Karpas-422 (cell line): ENCODE results near the gene SMC4. TPM values are rescaled to one million over a fixed set of nuclear protein-coding genes. Genes with fewer than 3 reads are reported as not detected.

Experiments
- DNase-seq: peaks from one replicate; pipeline ENCODE4 v3.0.0-alpha.2; 2015
- H2AFZ ChIP-seq: fragments of 200-600 bp; sonication (generic); 2 replicates; pipeline ENCODE4 v1.6.1; 2014; ENCODE audit warnings: antibody characterized with exemption, low read length, mixed read lengths
- H3K27ac ChIP-seq: fragments of 200-600 bp; sonication (generic); 2 replicates; pipeline ENCODE4 v1.5.1; 2014; ENCODE audit warnings: mild to moderate bottlenecking, low read length, moderate library complexity
- H3K27me3 ChIP-seq: fragments of 200-600 bp; sonication (generic); 2 replicates; pipeline ENCODE4 v1.6.1; 2014; ENCODE audit warnings: low read length, mixed read lengths
- H3K36me3 ChIP-seq: fragments of 200-600 bp; sonication (generic); 2 replicates; pipeline ENCODE4 v1.6.1; 2014; ENCODE audit warnings: low read length, mixed read lengths; ENCODE audit not compliant: insufficient read depth
- H3K4me1 ChIP-seq: fragments of 200-600 bp; sonication (generic); 2 replicates; pipeline ENCODE4 v1.6.1; 2014; ENCODE audit warnings: mild to moderate bottlenecking, low read length, mixed read lengths
- H3K4me2 ChIP-seq: fragments of 200-600 bp; sonication (generic); 2 replicates; pipeline ENCODE4 v1.6.1; 2014; ENCODE audit warnings: low read length, low read depth, mild to moderate bottlenecking; ENCODE audit not compliant: poor library complexity, severe bottlenecking
- H3K4me3 ChIP-seq: fragments of 200-600 bp; sonication (generic); 2 replicates; pipeline ENCODE4 v1.5.1; 2014; ENCODE audit warnings: mild to moderate bottlenecking, antibody characterized with exemption, low read length, mixed read lengths
- H3K79me2 ChIP-seq: fragments of 200-600 bp; sonication (generic); 2 replicates; pipeline ENCODE4 v1.6.1; 2014; ENCODE audit warnings: mild to moderate bottlenecking, low read length, mixed read lengths
- H3K9ac ChIP-seq: fragments of 200-600 bp; sonication (generic); 2 replicates; pipeline ENCODE4 v1.6.0; 2014; ENCODE audit warnings: low read length
- H3K9me2 ChIP-seq: fragments of 200-600 bp; sonication (generic), shearing (Covaris generic); replicated peaks from 2 replicates; pipeline ENCODE4 v1.6.0; 2014; ENCODE audit warnings: mild to moderate bottlenecking, low read length, moderate library complexity; ENCODE audit not compliant: insufficient read depth
- H3K9me3 ChIP-seq: fragments of 300-700, 200-600 bp; sonication (generic); 2 replicates; pipeline ENCODE4 v1.6.1; 2014; ENCODE audit warnings: low read length, mixed read lengths
- H4K20me1 ChIP-seq: fragments of 200-600 bp; sonication (generic); 2 replicates; pipeline ENCODE4 v1.6.1; 2014; ENCODE audit warnings: mild to moderate bottlenecking, antibody characterized with exemption, low read length, low read depth; ENCODE audit not compliant: insufficient read depth
- total RNA-seq: library from RNA; depleted of rRNA; stranded (reverse); fragments of >200 nt; shearing (Covaris generic); gene quantifications from 2 replicates; pipeline ENCODE4 v1.2.3, GENCODE V29; 2014; ENCODE audit warnings: low replicate concordance

Gene SMC4
- total RNA-seq, 1 experiment from 2014 or later: 173 TPM

DNA sequence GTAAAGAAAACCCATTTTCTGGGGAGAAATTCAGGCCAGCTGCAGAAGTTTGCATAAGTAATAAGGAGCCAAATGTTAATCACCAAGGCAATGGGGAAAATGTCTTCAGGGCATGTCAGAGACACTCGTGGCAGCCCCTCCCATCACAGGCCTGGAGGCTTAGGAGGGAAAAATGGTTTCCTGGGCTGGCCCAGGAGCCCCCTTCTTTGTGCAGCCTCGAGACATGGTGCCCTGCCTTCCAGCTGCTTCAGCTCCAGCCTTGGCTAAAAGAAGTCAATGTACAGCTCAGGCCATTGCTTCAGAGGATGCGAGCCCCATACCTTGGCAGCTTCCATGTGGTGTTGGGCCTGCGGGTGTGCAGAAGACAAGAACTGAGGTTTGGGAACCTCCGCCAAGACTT is 70.7 kb downstream of the SMC4 start:
- H3K27me3 ChIP-seq: no peaks in the 10 kb centered on the region
- no peaks in the 10 kb centered on the region; the same call in 1 of the 2 replicates for H3K9me3 ChIP-seq
- no peaks in the 10 kb centered on the region for H3K36me3 ChIP-seq
- no peak overlapping the region for H3K4me2 ChIP-seq
- no peaks in the 10 kb centered on the region for H3K4me1 ChIP-seq
- H3K9ac ChIP-seq: no peak overlapping the region
- H2AFZ ChIP-seq: no peak overlapping the region
- H3K9me2 ChIP-seq: no peaks in the 10 kb centered on the region
- no peak for DNase-seq
- H3K79me2 ChIP-seq: no peaks in the 10 kb centered on the region
- H4K20me1 ChIP-seq: no peaks in the 10 kb centered on the region
- no peak overlapping the region for H3K4me3 ChIP-seq
- H3K27ac ChIP-seq: no peak overlapping the region

DNA sequence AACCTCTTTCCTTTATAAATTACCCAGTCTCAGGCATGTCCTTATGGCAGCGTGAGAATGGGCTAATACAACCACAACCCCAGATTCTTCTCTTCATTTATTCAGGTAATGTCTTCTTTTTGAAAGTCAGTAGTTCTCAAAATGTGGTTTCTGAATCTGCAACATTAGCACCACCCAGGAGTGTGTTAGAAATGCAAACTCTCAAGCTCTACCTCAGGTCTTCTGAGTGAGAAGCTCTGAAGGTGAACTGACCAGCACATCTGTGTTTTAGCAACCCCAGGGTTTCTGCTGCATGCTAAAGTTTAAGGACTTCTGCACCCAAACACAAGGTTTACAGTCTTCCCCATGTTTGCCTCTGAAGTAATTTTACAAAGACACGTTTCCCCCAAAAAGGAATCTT is 72.4 kb downstream of the SMC4 start:
- DNase-seq: no peak
- no peaks in the 10 kb centered on the region for H3K79me2 ChIP-seq
- no peak overlapping the region for H2AFZ ChIP-seq
- H3K27me3 ChIP-seq: no peaks in the 10 kb centered on the region
- H3K9me2 ChIP-seq: no peaks in the 10 kb centered on the region
- H3K27ac ChIP-seq: no peak overlapping the region
- no peak overlapping the region for H3K4me3 ChIP-seq
- H3K36me3 ChIP-seq: no peaks in the 10 kb centered on the region
- no peaks in the 10 kb centered on the region; the same call in 1 of the 2 replicates for H3K9me3 ChIP-seq
- H3K9ac ChIP-seq: no peak overlapping the region
- H4K20me1 ChIP-seq: no peaks in the 10 kb centered on the region
- no peaks in the 10 kb centered on the region for H3K4me1 ChIP-seq
- no peak overlapping the region for H3K4me2 ChIP-seq

DNA sequence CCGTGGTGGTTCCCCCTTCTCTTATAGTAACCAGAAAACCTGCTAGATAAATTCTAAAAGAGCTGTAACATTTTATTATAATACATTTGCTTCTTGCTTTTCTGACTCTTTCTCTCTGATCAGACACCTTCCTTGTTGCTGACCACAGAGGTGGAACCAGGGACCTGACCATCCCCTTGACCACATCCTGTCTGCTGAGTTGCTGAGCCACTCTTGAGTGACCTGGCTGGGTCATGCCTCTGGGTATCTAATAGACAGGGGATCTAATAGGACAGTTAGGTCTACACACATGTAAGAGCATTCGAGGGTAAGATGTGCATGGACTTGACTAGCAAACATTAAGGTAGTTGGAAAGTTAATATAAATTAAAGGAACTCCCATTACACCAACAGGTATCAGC is 72.9 kb downstream of the SMC4 start:
- Histone ChIP-seq H4K20me1 (no peaks in the 10 kb centered on the region), H3K9ac (no peak overlapping the region), H3K9me2 (no peaks in the 10 kb centered on the region), H3K79me2 (no peaks in the 10 kb centered on the region), H3K9me3 (no peaks in the 10 kb centered on the region; the same call in 1 of the 2 replicates), H3K36me3 (no peaks in the 10 kb centered on the region), H2AFZ (no peak overlapping the region), H3K27ac (no peak overlapping the region), H3K27me3 (no peaks in the 10 kb centered on the region), H3K4me3 (no peak overlapping the region), H3K4me2 (no peak overlapping the region), H3K4me1 (no peaks in the 10 kb centered on the region)
- DNase-seq: no peak

DNA sequence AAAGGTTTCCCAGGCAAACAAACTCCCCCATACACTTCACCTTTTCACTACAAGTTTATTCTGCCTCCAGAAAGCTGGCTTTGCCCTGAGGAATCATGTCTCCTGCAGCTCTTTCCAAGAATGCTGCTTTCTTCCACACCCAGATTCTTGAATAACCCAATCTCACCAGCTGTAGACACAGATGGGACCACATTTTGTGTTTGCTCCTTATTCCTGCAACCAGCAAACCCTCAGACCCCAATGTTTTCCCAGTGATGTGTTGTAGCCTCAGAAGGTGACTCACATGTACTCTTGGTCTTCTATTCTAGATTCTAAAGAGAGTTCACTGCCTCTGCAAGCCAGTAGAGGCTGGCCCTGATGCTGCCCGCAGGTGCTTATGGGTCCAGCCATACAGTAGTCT is 73.8 kb downstream of the SMC4 start:
- Histone ChIP-seq H3K27ac (no peak overlapping the region), H4K20me1 (no peaks in the 10 kb centered on the region), H3K4me3 (no peak overlapping the region), H3K9ac (no peak overlapping the region), H3K9me2 (no peaks in the 10 kb centered on the region), H2AFZ (no peak overlapping the region), H3K27me3 (no peaks in the 10 kb centered on the region), H3K4me2 (no peak overlapping the region), H3K9me3 (no peaks in the 10 kb centered on the region; the same call in 1 of the 2 replicates), H3K79me2 (no peaks in the 10 kb centered on the region), H3K4me1 (no peaks in the 10 kb centered on the region), H3K36me3 (no peaks in the 10 kb centered on the region)
- DNase-seq: no peak

DNA sequence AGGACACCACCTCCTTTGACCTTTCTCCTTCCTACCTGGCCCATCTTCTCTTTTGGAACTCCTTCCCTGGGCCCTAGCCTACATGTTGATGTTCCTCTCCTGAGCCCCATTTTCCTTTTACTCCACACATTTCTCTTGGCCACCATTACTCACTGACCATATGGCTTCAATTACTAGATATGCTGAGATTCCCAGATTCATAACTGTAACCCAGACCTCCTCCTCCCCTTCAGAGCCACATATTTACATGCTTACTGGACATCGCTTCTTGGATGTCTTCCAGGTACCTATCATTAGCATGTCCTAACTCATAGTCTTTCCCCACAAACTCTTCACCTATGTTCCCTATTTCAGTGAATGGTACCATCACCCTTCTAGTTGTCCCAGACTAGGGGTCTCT is 74.5 kb downstream of the SMC4 start:
- DNase-seq: no peak
- Histone ChIP-seq H3K9me3 (no peaks in the 10 kb centered on the region; the same call in 1 of the 2 replicates), H3K9me2 (no peaks in the 10 kb centered on the region), H3K9ac (no peak overlapping the region), H3K27ac (no peak overlapping the region), H3K4me2 (no peak overlapping the region), H3K79me2 (no peaks in the 10 kb centered on the region), H3K4me3 (no peak overlapping the region), H3K27me3 (no peaks in the 10 kb centered on the region), H4K20me1 (no peaks in the 10 kb centered on the region), H3K4me1 (no peaks in the 10 kb centered on the region), H2AFZ (no peak overlapping the region), H3K36me3 (no peaks in the 10 kb centered on the region)

DNA sequence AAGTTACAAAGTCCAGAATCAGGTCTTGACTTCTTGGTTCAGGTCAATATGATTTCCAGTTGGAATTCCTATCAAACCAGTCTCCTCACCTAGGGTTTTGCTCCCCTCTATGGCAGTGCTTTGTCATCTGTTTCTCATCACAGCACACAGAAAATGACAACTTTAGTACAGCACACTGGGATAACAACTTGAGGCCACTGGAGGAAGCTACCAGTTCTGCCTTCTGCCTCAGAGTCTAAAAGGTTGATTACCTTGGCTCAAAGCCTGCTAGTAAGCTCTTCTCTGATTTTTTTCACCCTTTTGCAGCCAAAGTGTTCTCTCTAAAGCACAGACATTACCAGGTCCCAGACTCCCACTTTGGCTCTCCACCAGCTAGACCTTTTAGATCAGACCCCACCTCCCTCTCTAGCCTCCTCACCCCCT is 75.0 kb downstream of the SMC4 start:
- no peaks in the 10 kb centered on the region for H3K79me2 ChIP-seq
- no peak overlapping the region for H3K4me3 ChIP-seq
- H3K4me1 ChIP-seq: no peaks in the 10 kb centered on the region
- no peak overlapping the region for H3K27ac ChIP-seq
- no peaks in the 10 kb centered on the region for H3K36me3 ChIP-seq
- no peaks in the 10 kb centered on the region for H3K27me3 ChIP-seq
- no peak for DNase-seq
- no peak overlapping the region for H3K4me2 ChIP-seq
- no peaks in the 10 kb centered on the region; the same call in 1 of the 2 replicates for H3K9me3 ChIP-seq
- no peaks in the 10 kb centered on the region for H4K20me1 ChIP-seq
- H3K9ac ChIP-seq: no peak overlapping the region
- H2AFZ ChIP-seq: no peak overlapping the region
- H3K9me2 ChIP-seq: no peaks in the 10 kb centered on the region

DNA sequence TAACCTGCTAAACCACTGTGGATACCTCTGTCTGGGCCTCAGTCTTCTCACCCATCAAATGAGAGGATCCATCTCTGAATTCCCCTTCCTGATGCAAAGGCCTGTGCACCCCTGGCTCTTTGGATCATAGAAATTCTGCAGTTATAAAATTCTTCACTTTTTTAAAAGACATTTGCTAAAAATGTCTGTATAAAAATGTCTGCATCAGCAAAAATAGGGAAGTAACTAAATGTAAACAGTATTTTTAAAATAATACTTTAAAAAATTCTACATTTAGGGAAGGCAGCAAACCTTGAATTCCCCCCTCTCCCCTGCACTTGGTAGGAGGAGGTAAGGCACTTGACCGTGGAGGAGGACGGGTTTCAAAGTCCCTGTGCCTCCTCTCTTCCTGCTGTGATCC is 75.7 kb downstream of the SMC4 start:
- H3K4me2 ChIP-seq: no peak overlapping the region
- no peaks in the 10 kb centered on the region for H3K9me2 ChIP-seq
- no peaks in the 10 kb centered on the region for H3K36me3 ChIP-seq
- H4K20me1 ChIP-seq: no peaks in the 10 kb centered on the region
- no peaks in the 10 kb centered on the region for H3K27me3 ChIP-seq
- no peaks in the 10 kb centered on the region; the same call in 1 of the 2 replicates for H3K9me3 ChIP-seq
- no peaks in the 10 kb centered on the region for H3K79me2 ChIP-seq
- H3K27ac ChIP-seq: no peak overlapping the region
- H2AFZ ChIP-seq: no peak overlapping the region
- no peak overlapping the region for H3K4me3 ChIP-seq
- no peak for DNase-seq
- no peak overlapping the region for H3K9ac ChIP-seq
- no peaks in the 10 kb centered on the region for H3K4me1 ChIP-seq

DNA sequence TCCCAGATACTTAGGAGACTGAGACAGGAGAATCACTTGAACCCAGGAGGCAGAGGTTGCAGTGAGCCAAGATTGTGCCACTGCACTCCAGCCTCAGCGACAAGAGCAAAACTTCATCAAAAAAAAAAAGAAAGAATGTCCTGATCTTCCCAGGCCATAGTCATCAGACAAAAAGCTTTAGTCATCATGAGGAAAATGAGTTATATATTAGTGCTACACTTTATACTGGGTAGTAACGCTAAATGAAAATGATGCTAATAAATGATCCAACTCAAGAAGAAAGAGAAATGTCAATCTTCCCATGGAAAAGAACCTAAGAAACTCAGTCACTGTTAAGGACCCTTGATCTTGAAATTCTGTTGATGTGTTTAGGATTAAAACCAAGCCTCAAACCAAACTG is 76.4 kb downstream of the SMC4 start:
- no peak for DNase-seq
- H3K27ac ChIP-seq: no peak overlapping the region
- H4K20me1 ChIP-seq: no peaks in the 10 kb centered on the region
- no peaks in the 10 kb centered on the region for H3K79me2 ChIP-seq
- H3K9ac ChIP-seq: no peak overlapping the region
- no peaks in the 10 kb centered on the region for H3K4me1 ChIP-seq
- H3K9me3 ChIP-seq: no peaks in the 10 kb centered on the region; the same call in 1 of the 2 replicates
- no peaks in the 10 kb centered on the region for H3K9me2 ChIP-seq
- no peak overlapping the region for H3K4me3 ChIP-seq
- no peaks in the 10 kb centered on the region for H3K27me3 ChIP-seq
- H2AFZ ChIP-seq: no peak overlapping the region
- no peak overlapping the region for H3K4me2 ChIP-seq
- no peaks in the 10 kb centered on the region for H3K36me3 ChIP-seq

DNA sequence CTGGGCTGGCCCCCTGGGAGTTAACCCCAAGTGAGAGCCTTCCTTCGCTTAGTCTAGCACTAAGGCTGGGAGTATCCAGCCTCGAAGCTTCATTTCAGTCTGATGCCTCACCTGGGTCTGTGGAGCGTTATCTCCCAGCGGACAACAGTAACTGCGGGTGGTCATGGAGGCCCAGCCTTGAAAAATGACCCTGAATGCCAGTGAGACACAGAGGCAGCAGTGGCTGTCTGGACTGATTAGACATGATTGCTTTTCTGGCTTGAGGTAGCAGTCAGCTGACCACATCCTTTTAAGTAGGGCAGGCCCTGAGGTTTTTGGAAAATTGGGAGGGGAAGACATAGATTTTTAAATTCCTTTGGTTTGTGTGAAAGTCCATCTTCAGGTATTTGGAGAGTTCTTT is 78.3 kb downstream of the SMC4 start:
- H3K27ac ChIP-seq: no peak overlapping the region
- H3K9me2 ChIP-seq: no peaks in the 10 kb centered on the region
- H3K27me3 ChIP-seq: no peaks in the 10 kb centered on the region
- no peak overlapping the region for H3K9ac ChIP-seq
- DNase-seq: no peak
- H3K9me3 ChIP-seq: no peaks in the 10 kb centered on the region
- no peaks in the 10 kb centered on the region for H3K4me1 ChIP-seq
- H3K4me2 ChIP-seq: no peak overlapping the region
- no peak overlapping the region for H3K4me3 ChIP-seq
- H3K79me2 ChIP-seq: no peaks in the 10 kb centered on the region
- no peak overlapping the region for H2AFZ ChIP-seq
- no peaks in the 10 kb centered on the region for H3K36me3 ChIP-seq
- no peaks in the 10 kb centered on the region for H4K20me1 ChIP-seq
